ENCODE data around the gene APLF.
"Not testable (repeated sequence)": the region's sequence is repeated elsewhere in the genome, so short reads cannot be mapped to it uniquely, and the experiment has no call there.

APLF gene

GRCh38 chr2:68536000-68536399, 68.6 kb downstream of the APLF start:
- DNase-seq: no peak

GRCh38 chr2:68537011-68537410, 69.6 kb downstream of the APLF start:
- DNase-seq: no peak

- DNase-seq: no peak
Observed at GRCh38 chr2:68537809-68538208, 70.4 kb downstream of the APLF start.

- no peak for DNase-seq
Observed at GRCh38 chr2:68544811-68545210, 77.4 kb downstream of the APLF start.

- no peak for DNase-seq
Observed at GRCh38 chr2:68548396-68548795, 81.0 kb downstream of the APLF start.

- DNase-seq: no peak
Observed at GRCh38 chr2:68553098-68553497, 85.7 kb downstream of the APLF start.

GRCh38 chr2:68555425-68556206, 88.2 kb downstream of the APLF start:
- not testable (repeated sequence) for DNase-seq

- DNase-seq: no peak
Observed at GRCh38 chr2:68556381-68556780, 89.0 kb downstream of the APLF start.

- no peak for DNase-seq
Observed at GRCh38 chr2:68558576-68558975, 91.2 kb downstream of the APLF start.

GRCh38 chr2:68559692-68560091, 92.3 kb downstream of the APLF start:
- DNase-seq: no peak

- no peak for DNase-seq
Observed at GRCh38 chr2:68560545-68560944, 93.2 kb downstream of the APLF start.

- DNase-seq: no peak
Observed at GRCh38 chr2:68561372-68561771, 94.0 kb downstream of the APLF start.

GRCh38 chr2:68562934-68563333, 95.5 kb downstream of the APLF start:
- DNase-seq: no peak

- no peak for DNase-seq
Observed at GRCh38 chr2:68564426-68564825, 97.0 kb downstream of the APLF start.

- no peak for DNase-seq
Observed at GRCh38 chr2:68565273-68565672, 97.9 kb downstream of the APLF start.

- DNase-seq: no peak
Observed at GRCh38 chr2:68565858-68566257, 98.5 kb downstream of the APLF start.

- DNase-seq: no peak
Observed at GRCh38 chr2:68566362-68566761, 99.0 kb downstream of the APLF start.

GRCh38 chr2:68568116-68568515, 100.7 kb downstream of the APLF start:
- DNase-seq: no peak

GRCh38 chr2:68569604-68570003, 102.2 kb downstream of the APLF start:
- no peak for DNase-seq

GRCh38 chr2:68570434-68570833, 103.0 kb downstream of the APLF start:
- DNase-seq: not testable (repeated sequence)

GRCh38 chr2:68574202-68574791, 106.9 kb downstream of the APLF start:
- no peak for DNase-seq

GRCh38 chr2:68577183-68577582, 109.8 kb downstream of the APLF start:
- no peak for DNase-seq

GRCh38 chr2:68579689-68580088, 112.3 kb downstream of the APLF start:
- DNase-seq: no peak

- DNase-seq: no peak
Observed at GRCh38 chr2:68588589-68588988, 121.2 kb downstream of the APLF start.

GRCh38 chr2:68589963-68590362, 122.6 kb downstream of the APLF start:
- no peak for DNase-seq

Data from NCI-H524 treated with DMSO at 0.1 percent for 48 hours (cell line).